ENCODE results near the gene HS3ST3B1.

Gene HS3ST3B1

DNA sequence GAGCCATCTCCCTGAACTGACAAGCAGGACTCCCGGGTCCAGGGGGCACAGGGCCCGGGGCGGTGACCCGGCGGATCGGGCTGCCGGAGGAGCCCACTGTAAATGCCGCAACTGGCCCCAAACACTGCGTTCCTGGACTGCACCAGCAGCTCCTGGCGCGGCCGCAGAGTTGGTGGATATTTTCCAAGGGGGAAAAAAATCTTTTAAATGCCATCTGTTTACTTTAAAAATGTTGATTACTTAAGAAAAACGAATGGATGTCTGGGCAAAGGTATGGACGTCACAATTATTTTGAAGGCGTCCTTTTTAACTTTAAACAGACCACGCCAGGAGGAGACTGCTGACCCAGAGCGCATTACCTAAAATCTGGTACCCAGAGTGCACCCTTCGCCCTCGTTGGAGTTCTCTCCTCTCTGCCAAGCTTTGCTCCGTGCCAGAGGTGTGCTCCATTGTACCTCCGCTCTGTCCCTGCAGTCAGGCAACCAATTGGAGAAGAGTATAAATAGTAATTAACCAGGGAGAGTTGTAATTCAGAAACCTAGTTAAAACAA, 3.4 kb downstream of the HS3ST3B1 start:
- Histone ChIP-seq H3K4me1 (ENCODE audit: control insufficient read depth in 1 of 2, insufficient read depth in 2 of 2, low read length in 2 of 2) (peaks cover 6 to 59% of the 10 kb centered on the region in 2 donors), H3K27me3 (ENCODE audit: low read depth, low read length) (peaks cover 53% of the 10 kb centered on the region), H3K27ac (ENCODE audit: low read length) (no peak overlapping the region), H3K36me3 (ENCODE audit: control insufficient read depth in 1 of 2, insufficient read depth in 2 of 2, low read length in 2 of 2) (no peaks in the 10 kb centered on the region), H3K4me3 (ENCODE audit: low read depth in 1 of 2, low read length in 2 of 2) (peak overlapping the region in 1 of 2 donors; percentile 69), H3K9me3 (ENCODE audit: control insufficient read depth in 1 of 2, low read length in 2 of 2) (no peaks in the 10 kb centered on the region)

DNA sequence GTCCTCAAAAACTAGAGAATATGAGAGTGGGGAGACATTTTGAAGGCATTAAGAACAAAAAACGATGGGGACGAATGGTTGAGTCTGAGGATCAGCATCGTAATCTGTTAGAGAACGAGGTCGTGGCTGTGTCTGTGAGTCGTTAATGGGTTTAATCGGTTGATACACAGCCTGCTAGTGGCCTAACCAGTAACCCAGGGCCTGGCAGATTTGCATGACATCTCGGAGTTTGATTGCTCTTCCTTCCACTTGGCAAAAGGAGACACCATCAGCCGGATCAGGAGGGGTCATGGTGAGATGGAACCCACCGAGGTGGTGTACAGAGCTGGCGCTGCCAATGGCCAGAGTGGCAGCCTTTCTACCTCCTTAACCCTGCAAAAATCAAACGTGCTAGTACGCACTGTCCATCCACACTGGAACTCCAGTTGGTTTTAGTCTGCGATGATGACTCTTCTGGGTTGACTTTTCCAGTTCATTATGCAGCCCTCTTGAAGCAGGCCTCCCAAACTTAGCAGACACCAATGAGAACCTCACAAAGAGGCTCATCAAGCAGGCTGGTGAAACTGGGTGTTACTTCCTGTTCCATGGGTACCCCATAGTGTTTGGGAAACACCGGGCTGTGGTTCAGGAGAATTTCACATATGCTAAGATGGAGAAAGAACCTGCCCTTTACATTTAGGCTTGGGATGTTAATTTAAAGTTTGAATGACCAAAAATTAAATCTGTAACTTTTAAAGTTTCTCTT, 4.1 kb downstream of the HS3ST3B1 start:
- Histone ChIP-seq H3K9me3 (ENCODE audit: control insufficient read depth in 1 of 2, low read length in 2 of 2) (no peaks in the 10 kb centered on the region), H3K4me3 (ENCODE audit: low read depth in 1 of 2, low read length in 2 of 2) (no peak overlapping the region), H3K36me3 (ENCODE audit: control insufficient read depth in 1 of 2, insufficient read depth in 2 of 2, low read length in 2 of 2) (no peaks in the 10 kb centered on the region), H3K27me3 (ENCODE audit: low read depth, low read length) (peaks cover 48% of the 10 kb centered on the region), H3K4me1 (ENCODE audit: control insufficient read depth in 1 of 2, insufficient read depth in 2 of 2, low read length in 2 of 2) (peaks cover 2 to 59% of the 10 kb centered on the region in 2 donors), H3K27ac (ENCODE audit: low read length) (no peak overlapping the region)

DNA sequence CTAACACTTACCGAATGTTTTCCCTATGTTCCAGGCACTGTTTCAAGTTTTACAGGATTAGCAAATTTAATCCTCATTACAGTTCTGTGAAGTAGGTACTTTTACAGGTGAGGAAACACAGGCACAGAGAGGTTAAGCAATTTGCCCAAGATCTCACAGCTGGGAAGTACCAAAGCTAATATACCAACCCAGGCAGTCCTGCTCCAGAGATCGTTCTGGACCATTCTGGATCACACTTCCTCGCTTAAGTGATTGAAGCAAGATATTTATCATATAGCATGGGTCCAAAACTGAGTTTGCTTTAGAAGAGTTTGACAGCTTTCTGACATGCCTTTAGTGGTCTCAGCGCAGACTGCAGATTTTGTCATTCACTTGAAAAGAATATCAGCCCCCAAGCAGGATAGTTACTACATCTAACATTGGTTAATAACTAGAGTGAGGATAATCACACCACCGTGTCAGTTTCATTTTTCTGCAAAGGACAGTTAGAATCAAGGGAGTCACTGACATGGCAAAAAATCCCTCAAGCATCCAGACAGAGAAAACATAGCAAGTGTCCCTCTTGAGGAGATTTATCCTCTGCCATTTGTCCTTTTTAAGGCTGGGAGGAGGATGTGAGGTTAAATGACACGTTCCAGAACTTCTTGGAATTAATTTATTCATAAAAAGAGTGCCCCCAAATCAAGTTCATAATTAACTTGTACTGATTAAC, 5.1 kb downstream of the HS3ST3B1 start:
- no peaks in the 10 kb centered on the region for H3K36me3 ChIP-seq (ENCODE audit: control insufficient read depth in 1 of 2, insufficient read depth in 2 of 2, low read length in 2 of 2)
- no peak overlapping the region for H3K27ac ChIP-seq (ENCODE audit: low read length)
- H3K4me3 ChIP-seq (ENCODE audit: low read depth in 1 of 2, low read length in 2 of 2) = no peak overlapping the region
- H3K9me3 ChIP-seq (ENCODE audit: control insufficient read depth in 1 of 2, low read length in 2 of 2) = no peaks in the 10 kb centered on the region
- H3K27me3 ChIP-seq (ENCODE audit: low read depth, low read length) = peaks cover 44% of the 10 kb centered on the region
- H3K4me1 ChIP-seq (ENCODE audit: control insufficient read depth in 1 of 2, insufficient read depth in 2 of 2, low read length in 2 of 2) = peaks cover 0 to 53% of the 10 kb centered on the region in 2 donors

DNA sequence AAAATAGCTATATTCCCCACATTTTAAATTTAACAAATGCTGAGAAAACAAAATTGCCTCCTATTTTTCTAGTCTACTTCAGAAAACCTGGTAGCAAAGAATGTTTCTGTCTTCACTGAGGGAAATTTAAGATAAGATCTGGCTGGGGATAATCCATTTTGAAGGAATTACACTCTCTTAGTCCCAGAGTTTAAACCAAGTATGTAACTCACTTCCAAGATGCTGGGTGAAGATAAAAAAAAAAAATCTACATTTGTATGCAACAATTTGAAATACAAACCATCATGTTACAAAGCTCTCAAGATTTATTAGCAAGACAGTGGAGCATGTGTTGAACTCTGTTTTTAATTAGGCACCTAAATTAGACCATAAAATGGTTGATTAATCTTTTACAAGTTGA, 5.7 kb downstream of the HS3ST3B1 start:
- Histone ChIP-seq H3K4me1 (ENCODE audit: control insufficient read depth in 1 of 2, insufficient read depth in 2 of 2, low read length in 2 of 2) (peaks cover 0 to 46% of the 10 kb centered on the region in 2 donors), H3K36me3 (ENCODE audit: control insufficient read depth in 1 of 2, insufficient read depth in 2 of 2, low read length in 2 of 2) (no peaks in the 10 kb centered on the region), H3K4me3 (ENCODE audit: low read depth in 1 of 2, low read length in 2 of 2) (no peak overlapping the region), H3K9me3 (ENCODE audit: control insufficient read depth in 1 of 2, low read length in 2 of 2) (no peaks in the 10 kb centered on the region), H3K27me3 (ENCODE audit: low read depth, low read length) (peaks cover 44% of the 10 kb centered on the region), H3K27ac (ENCODE audit: low read length) (no peak overlapping the region)

DNA sequence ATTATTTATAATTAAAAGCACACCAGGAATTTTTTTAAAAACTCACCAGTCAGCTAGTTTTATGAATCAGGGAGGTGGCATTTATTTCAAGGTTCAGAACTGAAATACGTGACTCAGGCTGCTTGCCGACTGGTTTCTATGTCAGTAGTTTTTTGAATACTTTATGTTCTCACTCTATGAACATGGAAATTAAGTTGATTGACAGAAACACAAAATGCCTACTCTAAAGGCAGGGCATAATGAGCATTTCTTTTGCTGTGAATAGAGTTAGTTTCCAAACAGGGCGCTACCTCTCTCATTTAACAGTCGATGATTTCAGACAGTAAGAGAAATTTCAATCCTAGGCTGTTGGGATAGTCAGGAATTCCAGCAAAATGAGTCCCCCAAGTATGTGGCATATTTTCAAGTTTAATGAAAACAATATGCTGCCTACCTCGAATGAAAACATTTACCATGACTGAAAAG, 6.7 kb downstream of the HS3ST3B1 start:
- H3K27me3 ChIP-seq (ENCODE audit: low read depth, low read length) = peaks cover 39% of the 10 kb centered on the region
- no peaks in the 10 kb centered on the region for H3K36me3 ChIP-seq (ENCODE audit: control insufficient read depth in 1 of 2, insufficient read depth in 2 of 2, low read length in 2 of 2)
- peaks cover 0 to 37% of the 10 kb centered on the region in 2 donors for H3K4me1 ChIP-seq (ENCODE audit: control insufficient read depth in 1 of 2, insufficient read depth in 2 of 2, low read length in 2 of 2)
- no peak overlapping the region for H3K27ac ChIP-seq (ENCODE audit: low read length)
- no peaks in the 10 kb centered on the region for H3K9me3 ChIP-seq (ENCODE audit: control insufficient read depth in 1 of 2, low read length in 2 of 2)
- no peak overlapping the region for H3K4me3 ChIP-seq (ENCODE audit: low read depth in 1 of 2, low read length in 2 of 2)

DNA sequence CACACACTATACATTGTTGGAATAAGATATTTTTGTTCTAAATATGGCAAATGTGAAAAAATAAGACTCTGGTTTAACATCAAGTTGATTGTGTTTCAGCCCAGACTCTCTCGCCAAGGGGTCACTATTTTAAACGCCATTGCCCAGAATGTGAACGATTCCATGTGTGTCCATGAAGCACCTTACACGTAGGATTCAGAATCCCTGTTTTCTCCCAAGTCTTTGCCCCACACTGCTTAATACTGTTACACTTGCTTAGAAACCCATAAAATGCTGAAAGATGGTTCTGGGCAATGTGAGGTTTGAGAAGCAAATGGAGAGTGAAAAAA, 7.7 kb downstream of the HS3ST3B1 start:
- H3K4me3 ChIP-seq (ENCODE audit: low read depth in 1 of 2, low read length in 2 of 2) = peak overlapping the region in 1 of 2 donors; percentile 73
- peaks cover 0 to 27% of the 10 kb centered on the region in 2 donors for H3K4me1 ChIP-seq (ENCODE audit: control insufficient read depth in 1 of 2, insufficient read depth in 2 of 2, low read length in 2 of 2)
- no peaks in the 10 kb centered on the region for H3K9me3 ChIP-seq (ENCODE audit: control insufficient read depth in 1 of 2, low read length in 2 of 2)
- H3K27ac ChIP-seq (ENCODE audit: low read length) = no peak overlapping the region
- peaks cover 31% of the 10 kb centered on the region for H3K27me3 ChIP-seq (ENCODE audit: low read depth, low read length)
- no peaks in the 10 kb centered on the region for H3K36me3 ChIP-seq (ENCODE audit: control insufficient read depth in 1 of 2, insufficient read depth in 2 of 2, low read length in 2 of 2)

DNA sequence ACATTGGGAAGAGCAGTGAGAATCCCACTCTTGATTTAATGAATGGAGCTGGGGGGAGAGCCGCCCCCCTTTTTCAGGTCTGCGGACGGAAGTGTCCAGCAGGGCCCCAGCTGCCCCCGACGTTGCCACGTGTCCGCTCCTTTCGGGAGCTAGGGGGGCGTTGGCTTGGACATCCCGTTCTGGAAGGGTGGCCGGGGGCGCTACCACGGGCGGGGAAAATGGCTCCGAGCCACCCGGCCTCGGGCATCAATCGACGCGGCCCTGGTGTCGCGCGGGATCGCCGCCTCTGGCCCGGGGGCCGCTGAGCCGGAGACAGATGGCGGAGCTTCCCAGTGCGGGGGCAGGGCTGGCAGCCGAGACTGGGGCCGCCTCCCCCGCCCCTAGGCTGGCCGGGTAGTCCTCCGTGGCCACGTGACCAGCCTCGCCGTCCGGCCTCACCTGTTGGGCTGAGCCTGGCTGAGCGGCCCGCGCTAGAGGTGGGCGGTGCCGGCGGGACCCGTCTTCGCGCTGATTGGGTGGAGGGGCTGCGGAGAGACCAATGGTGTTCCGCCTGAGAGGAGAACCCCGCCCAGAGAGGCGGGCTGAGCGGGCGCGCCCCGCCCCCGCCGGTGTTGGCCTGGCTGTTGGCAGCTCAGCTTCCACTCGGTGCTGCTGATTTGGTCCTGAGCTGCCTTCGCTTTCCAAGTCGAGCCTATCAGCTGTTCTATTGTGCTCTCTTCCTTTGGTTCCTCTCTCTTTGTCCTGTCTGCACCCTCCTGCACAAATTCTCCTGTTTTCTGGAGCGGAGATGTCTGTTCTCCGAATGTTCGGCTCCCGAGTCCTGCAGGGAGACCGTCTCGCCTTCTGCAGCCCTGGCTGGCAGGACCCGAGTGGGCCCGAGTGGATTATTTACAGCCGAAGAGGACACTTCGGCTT, 8.3 kb downstream of the HS3ST3B1 start:
- H3K27me3 ChIP-seq (ENCODE audit: low read depth, low read length) = peaks cover 25% of the 10 kb centered on the region

DNA sequence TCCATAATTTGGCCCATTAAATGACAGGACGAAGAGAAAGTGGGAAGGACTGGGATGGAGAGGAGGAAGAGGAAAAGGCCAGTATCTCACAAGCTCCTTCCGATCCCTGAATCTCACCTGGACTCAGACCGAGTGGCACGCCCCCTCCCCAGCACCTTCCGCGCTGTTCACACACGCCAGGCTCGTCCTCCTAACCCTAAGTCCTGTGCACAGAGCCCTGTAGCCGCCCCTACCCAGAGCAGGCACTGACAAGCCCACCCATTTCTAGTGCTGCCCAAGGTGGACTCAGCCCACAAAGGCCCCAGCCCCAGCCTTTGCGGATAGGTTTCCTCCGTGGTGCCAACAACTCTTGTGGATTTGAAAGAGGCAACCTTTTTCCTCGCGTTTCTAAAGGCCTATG, 9.2 kb downstream of the HS3ST3B1 start:
- Histone ChIP-seq H3K4me3 (ENCODE audit: low read depth in 1 of 2, low read length in 2 of 2) (peak overlapping the region; percentile 73 to 83), H3K4me1 (ENCODE audit: control insufficient read depth in 1 of 2, insufficient read depth in 2 of 2, low read length in 2 of 2) (peaks cover 0 to 18% of the 10 kb centered on the region in 2 donors), H3K9me3 (ENCODE audit: control insufficient read depth in 1 of 2, low read length in 2 of 2) (no peaks in the 10 kb centered on the region), H3K27me3 (ENCODE audit: low read depth, low read length) (peaks cover 17% of the 10 kb centered on the region), H3K36me3 (ENCODE audit: control insufficient read depth in 1 of 2, insufficient read depth in 2 of 2, low read length in 2 of 2) (no peaks in the 10 kb centered on the region), H3K27ac (ENCODE audit: low read length) (no peak overlapping the region)

More for the DNA sequence above, 8.3 kb downstream of the HS3ST3B1 start:
- H3K36me3 ChIP-seq (ENCODE audit: control insufficient read depth in 1 of 2, insufficient read depth in 2 of 2, low read length in 2 of 2) = no peaks in the 10 kb centered on the region
- H3K4me1 ChIP-seq (ENCODE audit: control insufficient read depth in 1 of 2, insufficient read depth in 2 of 2, low read length in 2 of 2) = peaks cover 0 to 20% of the 10 kb centered on the region in 2 donors
- H3K27ac ChIP-seq (ENCODE audit: low read length) = no peak overlapping the region
- peak overlapping the region; percentile 73 to 83 for H3K4me3 ChIP-seq (ENCODE audit: low read depth in 1 of 2, low read length in 2 of 2)
- no peaks in the 10 kb centered on the region for H3K9me3 ChIP-seq (ENCODE audit: control insufficient read depth in 1 of 2, low read length in 2 of 2)

DNA sequence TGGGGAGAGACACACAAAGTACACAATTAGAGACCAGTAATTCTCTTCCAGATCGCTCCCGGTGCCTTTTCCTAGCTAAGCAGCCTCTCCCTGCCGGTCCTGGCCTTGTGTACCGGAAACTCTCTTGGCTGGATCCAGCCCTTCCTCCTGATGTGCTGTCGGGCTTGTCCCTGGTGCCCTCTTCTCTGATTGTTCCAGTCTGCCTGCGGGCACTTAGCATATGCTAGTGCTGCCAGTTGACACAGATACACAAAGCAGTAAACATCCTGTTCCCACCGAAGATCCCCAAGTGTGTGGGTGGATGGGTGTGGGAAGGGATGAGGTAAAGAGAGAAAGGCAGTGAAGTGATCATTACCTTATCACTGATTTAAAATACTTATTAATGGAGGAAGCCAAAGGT, 9.7 kb downstream of the HS3ST3B1 start:
- peaks cover 0 to 18% of the 10 kb centered on the region in 2 donors for H3K4me1 ChIP-seq (ENCODE audit: control insufficient read depth in 1 of 2, insufficient read depth in 2 of 2, low read length in 2 of 2)
- no peaks in the 10 kb centered on the region for H3K36me3 ChIP-seq (ENCODE audit: control insufficient read depth in 1 of 2, insufficient read depth in 2 of 2, low read length in 2 of 2)
- H3K27me3 ChIP-seq (ENCODE audit: low read depth, low read length) = peaks cover 15% of the 10 kb centered on the region
- H3K27ac ChIP-seq (ENCODE audit: low read length) = no peak overlapping the region
- no peak overlapping the region for H3K4me3 ChIP-seq (ENCODE audit: low read depth in 1 of 2, low read length in 2 of 2)
- H3K9me3 ChIP-seq (ENCODE audit: control insufficient read depth in 1 of 2, low read length in 2 of 2) = no peaks in the 10 kb centered on the region

DNA sequence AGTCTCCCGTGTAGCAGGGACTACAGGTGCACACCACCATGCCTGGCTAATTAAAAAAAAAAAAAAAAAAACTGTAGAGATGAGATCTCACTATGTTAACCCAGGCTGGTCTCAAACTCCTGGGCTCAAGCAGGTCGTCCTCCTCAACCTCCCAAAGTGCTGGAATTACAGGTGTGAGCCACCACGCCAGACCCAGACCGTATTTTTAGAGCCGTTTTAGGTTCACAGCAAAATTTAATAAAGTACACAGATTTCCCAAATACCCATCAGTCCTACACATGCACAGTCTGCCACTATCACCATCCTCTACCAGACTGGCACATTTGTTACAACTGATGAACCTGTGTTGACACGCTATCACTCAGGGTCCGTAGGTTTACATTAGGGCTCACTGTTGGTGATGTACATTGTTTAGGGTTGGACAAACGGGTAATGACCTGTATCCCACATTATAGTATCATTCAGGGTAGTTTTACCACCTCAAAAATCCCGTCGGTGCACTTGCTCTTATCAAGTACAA, 10.4 kb downstream of the HS3ST3B1 start:
- Histone ChIP-seq H3K4me3 (ENCODE audit: low read depth in 1 of 2, low read length in 2 of 2) (no peak overlapping the region), H3K27me3 (ENCODE audit: low read depth, low read length) (peaks cover 15% of the 10 kb centered on the region), H3K9me3 (ENCODE audit: control insufficient read depth in 1 of 2, low read length in 2 of 2) (no peaks in the 10 kb centered on the region), H3K27ac (ENCODE audit: low read length) (no peak overlapping the region), H3K36me3 (ENCODE audit: control insufficient read depth in 1 of 2, insufficient read depth in 2 of 2, low read length in 2 of 2) (no peaks in the 10 kb centered on the region), H3K4me1 (ENCODE audit: control insufficient read depth in 1 of 2, insufficient read depth in 2 of 2, low read length in 2 of 2) (peaks cover 0 to 18% of the 10 kb centered on the region in 2 donors)
